Measurements from ENCODE around the gene BANF2.
"Not testable (repeated sequence)": the region's sequence is repeated elsewhere in the genome, so short reads cannot be mapped to it uniquely, and the experiment has no call there.

BANF2 gene

GRCh38 chr20:17683218-17684076 is 16.3 kb upstream of the BANF2 start:
- no peak for DNase-seq

DNA sequence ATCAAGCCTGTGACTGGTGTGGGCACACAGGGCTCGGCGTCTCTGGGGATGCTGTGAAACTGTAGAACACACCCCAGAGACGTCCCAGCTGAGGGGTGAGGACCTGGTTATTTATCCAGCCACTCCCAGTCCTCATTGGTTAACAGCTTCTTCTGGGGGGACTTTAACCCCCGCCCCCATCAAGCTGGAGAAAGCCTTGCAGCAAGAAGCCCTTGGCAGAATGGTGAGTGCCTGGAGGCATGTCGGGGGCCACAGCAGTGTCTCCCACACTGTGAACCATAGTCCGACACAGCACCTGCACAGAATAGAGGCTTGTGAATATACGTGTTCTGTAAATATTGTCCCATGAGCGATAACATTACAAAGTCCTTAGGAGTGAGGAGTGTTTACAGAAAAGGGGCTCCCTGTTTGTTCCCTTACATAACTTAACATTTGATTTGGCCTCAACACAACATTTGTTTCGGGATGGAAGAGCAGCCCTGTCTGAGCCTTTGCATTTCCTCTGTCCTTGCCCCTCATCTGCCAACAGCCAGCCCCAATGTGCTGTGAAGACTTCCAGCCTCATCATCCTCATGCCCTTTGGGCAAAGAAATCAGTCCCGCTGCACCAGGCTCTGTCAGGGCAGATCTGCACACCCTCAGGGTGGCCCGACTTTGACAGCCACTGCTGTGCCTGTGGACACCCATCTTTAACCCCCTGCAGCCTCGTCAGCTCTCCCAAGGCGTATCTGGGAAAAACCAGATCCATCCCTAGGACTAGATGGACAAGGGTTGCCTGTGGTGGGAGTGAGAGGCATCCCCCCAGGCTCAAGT is 15.5 kb upstream of the BANF2 start:
- DNase-seq = no peak

DNA sequence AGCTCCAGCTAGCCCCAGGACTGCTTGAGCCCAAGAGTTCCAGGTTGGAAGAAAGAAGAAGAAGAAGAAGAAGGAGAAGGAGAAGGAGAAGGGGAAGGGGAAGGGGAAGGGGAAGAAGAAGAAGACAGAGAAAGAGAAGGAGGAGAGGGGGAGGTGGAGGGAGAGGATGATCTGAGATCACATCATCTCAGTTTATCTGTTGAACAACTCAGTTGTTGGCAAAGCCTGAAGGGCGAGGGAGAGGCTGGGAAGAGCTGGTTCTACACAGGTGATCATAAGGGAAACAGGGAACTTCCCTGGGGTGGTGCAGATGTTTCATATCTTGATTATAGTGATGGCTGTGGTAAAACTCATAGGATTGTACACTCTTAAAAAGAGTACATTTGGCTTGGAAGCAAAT is 14.6 kb upstream of the BANF2 start:
- DNase-seq = no peak

DNA sequence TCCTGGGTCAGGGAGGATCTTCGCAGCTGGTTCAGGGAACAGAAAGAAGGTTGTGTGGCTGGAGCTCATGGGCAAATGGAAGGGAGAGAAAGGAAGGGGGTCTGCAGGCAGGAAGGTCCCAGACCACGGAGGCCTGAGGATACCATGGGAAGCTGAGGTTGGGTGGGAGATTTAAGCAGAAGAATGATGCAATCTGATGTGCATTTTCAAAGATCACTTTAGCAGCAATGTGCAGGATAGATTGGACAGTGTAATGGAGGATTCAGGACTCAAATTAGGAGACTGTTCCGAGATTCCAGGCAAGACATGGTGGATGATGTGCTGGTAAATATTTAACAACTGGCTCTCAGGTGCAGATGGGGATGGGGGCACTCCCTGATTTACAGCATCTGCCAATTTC is 12.0 kb upstream of the BANF2 start:
- no peak for DNase-seq

- DNase-seq = no peak
Measured at GRCh38 chr20:17688965-17689364, 10.8 kb upstream of the BANF2 start.

DNA sequence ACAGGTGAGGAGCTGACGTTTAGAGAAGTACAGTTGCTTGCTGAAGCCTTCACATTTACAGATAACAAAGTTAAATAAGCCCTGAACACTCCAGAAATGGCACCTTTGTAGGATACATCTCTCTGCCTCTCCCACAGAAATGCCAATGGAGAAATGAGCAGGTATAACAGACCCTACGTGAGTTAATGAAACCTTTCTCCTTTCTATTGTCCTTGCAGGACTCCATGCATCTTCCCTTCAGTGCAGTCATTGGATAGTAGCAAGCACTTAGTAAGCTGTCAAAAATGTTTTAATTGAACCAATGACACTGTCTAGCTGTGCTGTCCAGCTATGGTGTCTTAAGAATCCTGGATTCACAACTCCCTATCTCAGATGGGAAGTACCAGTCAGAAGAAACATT is 9.6 kb upstream of the BANF2 start:
- DNase-seq = no peak

GRCh38 chr20:17691758-17692157 is 8.0 kb upstream of the BANF2 start:
- DNase-seq = no peak

GRCh38 chr20:17693444-17694001 is 6.2 kb upstream of the BANF2 start:
- DNase-seq = no peak

- no peak for DNase-seq
Measured at GRCh38 chr20:17694767-17695166, 5.0 kb upstream of the BANF2 start.

- no peak for DNase-seq
Measured at GRCh38 chr20:17696287-17696686, 3.5 kb upstream of the BANF2 start.

DNA sequence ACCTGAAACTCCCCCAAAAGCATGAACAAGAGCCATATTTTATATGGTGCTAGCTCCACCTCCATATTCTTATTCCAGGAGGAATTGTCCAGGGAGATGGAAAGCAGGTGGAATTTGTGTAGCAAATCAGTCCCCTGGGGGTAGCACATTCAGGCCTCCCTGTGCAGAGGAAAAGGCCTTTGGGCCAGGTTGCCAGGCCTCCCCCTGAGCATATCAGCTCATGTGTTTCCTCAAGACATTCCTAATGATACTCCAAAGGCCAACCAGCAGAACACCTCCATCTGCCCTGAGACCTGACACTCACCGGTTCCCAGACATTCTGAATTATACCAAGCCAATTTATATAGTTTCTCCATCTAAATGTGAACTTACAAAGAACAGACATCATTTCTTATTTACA is 2.6 kb upstream of the BANF2 start:
- no peak for DNase-seq

GRCh38 chr20:17698384-17698783 is 1.4 kb upstream of the BANF2 start:
- DNase-seq = no peak

DNA sequence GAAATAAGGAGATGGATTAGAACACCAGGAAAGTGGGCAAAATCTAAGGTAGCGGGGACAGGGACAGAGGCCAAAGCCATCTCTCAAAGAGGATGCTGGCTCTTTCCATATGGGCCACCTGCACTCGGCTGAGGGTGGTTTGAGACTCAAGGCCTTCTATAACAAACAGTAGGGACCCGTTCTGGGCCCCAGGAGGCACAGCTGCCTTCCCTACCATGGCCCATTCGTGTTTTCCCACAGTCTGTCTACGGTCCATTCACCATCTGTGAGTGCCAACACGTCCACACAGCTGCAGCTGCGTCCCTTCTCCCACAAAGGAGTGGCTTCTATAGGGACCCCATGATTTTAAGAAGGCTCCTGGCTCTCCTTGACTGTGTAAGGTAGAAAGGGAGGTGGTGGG is 871 bp downstream of the BANF2 start:
- DNase-seq = no peak

DNA sequence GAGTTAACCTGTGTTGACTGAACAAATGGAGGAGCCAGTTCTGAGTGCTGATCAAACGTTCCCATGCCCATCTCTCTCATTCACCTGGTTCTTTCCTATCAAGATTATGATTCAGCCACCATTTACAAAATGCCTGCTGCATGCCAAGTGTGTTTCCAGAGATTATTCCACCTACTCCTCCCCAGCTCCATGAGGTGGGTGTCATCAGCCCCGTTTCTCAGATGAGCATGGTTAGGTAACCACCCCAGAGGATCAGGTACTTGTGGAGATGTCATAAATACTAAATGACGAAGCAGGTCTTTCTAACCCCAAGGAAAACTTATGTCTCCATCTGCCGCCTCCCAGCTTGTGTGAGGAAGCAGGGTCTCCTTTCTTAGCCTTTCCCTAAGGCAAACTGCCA is 2.1 kb downstream of the BANF2 start:
- no peak for DNase-seq

DNA sequence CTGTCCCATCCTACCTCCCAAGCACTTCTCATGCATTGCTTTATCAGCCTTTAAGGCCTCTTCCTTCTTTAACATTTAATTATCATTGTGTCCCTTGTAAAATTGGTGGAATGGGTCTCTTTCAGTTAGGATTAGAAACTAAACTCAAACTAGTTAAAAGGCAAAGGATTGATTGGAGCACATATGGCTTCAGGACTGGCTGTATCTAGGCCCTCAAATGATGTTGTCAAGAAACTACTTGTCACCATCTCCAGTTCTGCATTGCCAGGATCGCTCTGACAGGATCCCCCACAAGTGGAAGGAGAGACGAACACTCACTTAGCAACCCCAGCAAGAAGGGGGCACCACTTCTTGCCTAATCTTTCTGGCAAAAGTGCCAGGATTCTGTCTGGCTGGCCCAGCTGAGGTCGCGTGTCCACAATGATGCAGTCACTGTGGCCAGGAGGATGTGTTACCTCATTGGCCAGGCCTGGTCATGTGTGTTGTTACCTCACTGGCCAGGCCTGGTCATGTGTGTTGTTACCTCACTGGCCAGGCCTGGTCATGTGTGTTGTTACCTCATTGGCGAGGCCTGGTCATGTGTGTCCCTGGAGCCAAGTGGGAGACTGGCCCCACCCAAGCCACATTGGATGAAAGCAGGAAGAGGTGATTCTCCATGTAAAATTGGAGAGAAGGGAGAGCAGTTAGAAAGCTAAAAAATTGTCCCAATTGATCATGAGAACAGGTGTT is 5.0 kb downstream of the BANF2 start:
- no peak for DNase-seq

DNA sequence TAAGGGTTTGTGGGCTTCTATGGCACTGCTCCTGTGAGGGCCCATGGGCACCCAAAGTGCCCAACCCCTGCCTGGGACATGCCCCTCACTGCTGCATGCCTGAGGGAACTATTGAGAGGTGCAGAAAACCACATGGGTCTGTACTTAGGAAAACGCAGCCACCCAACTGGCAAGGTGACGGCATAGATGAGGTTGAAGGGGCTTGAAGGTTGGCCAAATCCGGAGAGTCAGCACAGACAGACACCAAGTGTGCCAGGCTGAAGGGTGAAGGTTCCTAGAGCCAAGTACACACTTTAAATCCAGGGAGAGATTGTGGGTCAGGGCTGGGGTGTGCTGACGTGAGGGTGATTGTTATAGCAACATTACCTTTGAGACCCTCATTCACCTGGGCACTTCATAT is 6.2 kb downstream of the BANF2 start:
- no peak for DNase-seq

GRCh38 chr20:17706632-17707031 is 6.9 kb downstream of the BANF2 start:
- no peak for DNase-seq

DNA sequence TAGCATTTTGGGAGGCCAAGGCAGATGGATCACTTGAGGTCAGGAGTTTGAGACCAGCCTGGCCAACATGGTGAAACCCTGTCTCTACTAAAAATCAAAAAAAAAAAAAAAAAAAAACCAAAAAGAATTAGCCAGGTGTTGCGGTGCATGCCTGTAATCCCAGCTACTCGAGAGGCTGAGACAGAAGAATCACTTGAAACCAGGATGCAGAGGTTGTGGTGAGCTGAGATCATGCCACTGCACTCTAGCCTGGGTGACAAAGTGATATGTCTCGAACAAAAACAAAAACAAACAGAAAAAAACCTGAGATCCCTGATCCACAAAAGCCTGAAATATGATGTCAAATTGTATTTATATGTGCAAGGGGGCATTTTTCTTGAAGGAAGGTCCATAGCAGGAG is 8.2 kb downstream of the BANF2 start:
- DNase-seq = not testable (repeated sequence)

DNA sequence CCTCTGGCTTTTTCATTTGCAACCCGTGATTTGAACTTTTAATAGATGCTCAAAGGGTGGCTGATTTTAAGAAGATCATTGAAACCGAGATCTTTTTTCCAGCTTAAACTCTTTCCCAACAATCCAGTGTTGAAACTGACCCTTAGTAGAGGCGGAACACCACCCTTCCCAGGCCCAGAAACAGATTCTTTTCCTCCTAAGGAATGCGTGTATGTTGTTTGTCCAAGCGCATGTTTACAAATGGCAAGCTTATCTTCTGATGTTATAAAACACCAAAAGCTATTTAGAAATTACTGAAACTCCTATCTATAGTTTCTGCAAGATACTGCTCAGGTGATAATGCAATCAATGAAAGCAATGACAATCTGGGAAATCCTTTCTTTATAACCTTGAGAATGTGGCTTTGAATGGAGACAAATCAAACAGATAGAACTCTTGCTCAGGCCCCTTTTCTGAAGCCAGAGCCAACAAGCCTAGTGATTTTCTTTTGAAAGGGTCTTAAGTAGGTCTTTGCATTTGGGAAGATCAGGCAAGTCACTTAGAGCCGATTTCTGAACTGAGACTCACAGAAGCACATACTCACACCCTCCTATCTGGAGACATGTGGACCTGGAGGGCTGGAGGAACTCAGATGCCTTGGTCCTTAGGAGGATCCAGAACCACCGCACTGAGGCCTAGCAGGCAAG is 9.1 kb downstream of the BANF2 start:
- DNase-seq = no peak

- no peak for DNase-seq
Measured at GRCh38 chr20:17709361-17710293, 9.9 kb downstream of the BANF2 start.
